Transverse colon (tissue), 4 donors: Measurements from ENCODE around the gene PER2. TPM values are rescaled to one million over a fixed set of nuclear protein-coding genes. Genes with fewer than 3 reads are reported as not detected.

ENCODE experiments used
- DNase-seq: peaks from one replicate; pipeline ENCODE4 v3.0.0-alpha.2; 2019
- H3K27ac ChIP-seq, 4 donors: fragments of 200-600 bp; sonication (generic); 2 replicates each; pipeline ENCODE4 v1.5.1; 2016 to 2018; ENCODE audit warnings: inconsistent platforms in 4 of 4
- H3K27me3 ChIP-seq: fragments of 200-600 bp; sonication (generic); 2 replicates; pipeline ENCODE4 v1.5.1; 2017; ENCODE audit warnings: inconsistent platforms
- H3K36me3 ChIP-seq, 4 donors: fragments of 200-600 bp; sonication (generic); 2 replicates each; pipeline ENCODE4 v1.5.1; 2017 to 2019; ENCODE audit warnings: inconsistent platforms in 4 of 4
- H3K4me1 ChIP-seq, 4 donors: fragments of 200-600 bp; sonication (generic); 2 replicates each; pipeline ENCODE4 v1.5.1; 2017 to 2020; ENCODE audit warnings: inconsistent platforms in 4 of 4
- H3K4me3 ChIP-seq, 4 donors: fragments of 200-600 bp; sonication (generic); 1 replicate in 1 of 4; 2 replicates in 3 of 4; pipeline versions ENCODE4 v1.5.1 to v1.6.1; 2017 to 2019; ENCODE audit warnings: inconsistent platforms in 4 of 4
- H3K9me3 ChIP-seq, 2 donors: fragments of 200-600 bp; sonication (generic); 2 replicates each; pipeline ENCODE4 v1.5.1; 2017 to 2019; ENCODE audit warnings: inconsistent platforms in 2 of 2
- CTCF ChIP-seq, 5 experiments: fragments of 200-600 bp in 3 of 5; fragments of 450-650 bp in 2 of 5; sonication (generic) in 3 of 5; IDR thresholded peaks; 1 replicate in 2 of 5; 2 replicates in 3 of 5; pipeline ENCODE4 v1.5.1; 2016 to 2017; ENCODE audit warnings: antibody characterized with exemption in 5 of 5, inconsistent platforms in 3 of 5, mild to moderate bottlenecking in 2 of 5, moderate library complexity in 1 of 5
- EP300 ChIP-seq: sonication (generic); formaldehyde crosslinking; IDR thresholded peaks from one replicate; pipeline ENCODE4 v1.6.1; 2017; ENCODE audit warnings: antibody characterized with exemption, low read depth
- POLR2A ChIP-seq: fragments of 450-650 bp; IDR thresholded peaks from one replicate; pipeline ENCODE4 v1.6.1; 2016; ENCODE audit warnings: antibody characterized with exemption, mild to moderate bottlenecking, moderate library complexity
- POLR2AphosphoS5 ChIP-seq, 3 donors: sonication (generic); formaldehyde crosslinking; IDR thresholded peaks; one replicate each; pipeline ENCODE4 v1.6.1; 2016; ENCODE audit warnings: antibody characterized with exemption in 3 of 3
- WGBS, 2 donors: methylation state at CpG; one replicate each; pipeline ENCODE4 v1.1.5; 2018; ENCODE audit warnings: low coverage in 1 of 2; 5-methylcytosine and 5-hydroxymethylcytosine counted together
- in situ Hi-C, 4 donors: fragments of 200-750 bp; cut with MboI; loops; one replicate each; pipeline versions ENCODE4 v1.15.0 to v1.15.1; 2017; ENCODE audit warnings: low sequenced_read_pairs in 3 of 4, low pct_ligation_motif_present in 1 of 4, low pct_unique_long_range_greater_than_20kb in 1 of 4
- intact Hi-C: fragments of 100-400 bp; cut with DNase I; formaldehyde crosslinking; loops from one replicate; pipeline ENCODE4 v1.15.1; 2023; ENCODE audit warnings: low total_unique reads
- total RNA-seq, 4 donors: library from RNA; depleted of rRNA; stranded (reverse); fragments of >200 nt; gene quantifications; one replicate each; pipeline ENCODE4 v1.1.0, GENCODE V29; 2016

Gene PER2
- total RNA-seq, 4 donors from 2014 or later, result 19.1 to 67.3 (median 32.3) TPM

- Histone ChIP-seq H3K27me3 (no peaks in the 10 kb centered on the region), H3K27ac (peak overlapping the region; percentile 64 to 74 (median 68)), H3K4me1 (peaks cover 12 to 24% (median 17%) of the 10 kb centered on the region in 4 donors), H3K36me3 (peaks cover 0 to 29% (median 14%) of the 10 kb centered on the region in 4 donors), H3K9me3 (no peaks in the 10 kb centered on the region), H3K4me3 (no peak overlapping the region)
- no peak for TF ChIP-seq POLR2AphosphoS5 (IDR thresholded peaks at IDR 0.05)
- no peak for TF ChIP-seq CTCF (IDR thresholded peaks at IDR 0.05)
- TF ChIP-seq POLR2A, result no peak
- TF ChIP-seq EP300, result no peak
- no peak for DNase-seq
- in situ Hi-C loops (loop anchor here in 3 of 4 donors (10.0 to 25.0 kb wide), 2 partner anchors 400 to 408 kb away; partner anchors contain the start of gene RAMP1 (in 3 of the 3)), intact Hi-C loops (loop anchor here (1.0 to 10.0 kb wide), 3 partner anchors 68 to 408 kb away; partner anchors contain the start of gene RAMP1)
- 67 to 91% methylated on average over 1 to 12 of the region's 12 CpGs for WGBS, 2 donors
Measured at GRCh38 chr2:238262496-238263122, 25.8 kb downstream of the PER2 start.

GRCh38 chr2:238261718-238262375, 26.6 kb downstream of the PER2 start:
- peaks cover 12 to 24% (median 17%) of the 10 kb centered on the region in 4 donors for H3K4me1 ChIP-seq
- intact Hi-C loops, result loop anchor here (1.0 to 10.0 kb wide), 3 partner anchors 67 to 407 kb away; partner anchors contain the start of gene RAMP1
- H3K36me3 ChIP-seq, result peaks cover 0 to 33% (median 10%) of the 10 kb centered on the region in 4 donors
- 95% methylated on average over 7 to 15 of the region's 16 CpGs for WGBS, 2 donors
- TF ChIP-seq POLR2AphosphoS5 (IDR thresholded peaks at IDR 0.05) (no peak), POLR2A (no peak), EP300 (no peak), CTCF (IDR thresholded peaks at IDR 0.05) (no peak)
- no peaks in the 10 kb centered on the region for H3K27me3 ChIP-seq
- no peak overlapping the region for H3K27ac ChIP-seq
- H3K4me3 ChIP-seq, result no peak overlapping the region
- in situ Hi-C loops, result loop anchor here in 3 of 4 donors (10.0 to 25.0 kb wide), 2 partner anchors 400 to 407 kb away; partner anchors contain the start of gene RAMP1 (in 3 of the 3)
- DNase-seq, result no peak
- H3K9me3 ChIP-seq, result no peaks in the 10 kb centered on the region

- H3K4me3 ChIP-seq, result no peak overlapping the region
- H3K4me1 ChIP-seq, result peaks cover 12 to 24% (median 17%) of the 10 kb centered on the region in 4 donors
- intact Hi-C loops (loop anchor here (10.0 kb wide), 2 partner anchors 66 to 406 kb away; partner anchors contain the start of gene RAMP1), in situ Hi-C loops (loop anchor here in 3 of 4 donors (10.0 to 25.0 kb wide), 2 partner anchors 399 to 406 kb away; partner anchors contain the start of gene RAMP1 (in 3 of the 3))
- H3K27me3 ChIP-seq, result no peaks in the 10 kb centered on the region
- no peak for TF ChIP-seq POLR2AphosphoS5 (IDR thresholded peaks at IDR 0.05)
- no peak for TF ChIP-seq POLR2A
- TF ChIP-seq CTCF (IDR thresholded peaks at IDR 0.05), result no peak
- no peak for TF ChIP-seq EP300
- DNase-seq, result no peak
- H3K9me3 ChIP-seq, result no peaks in the 10 kb centered on the region
- WGBS, 2 donors, result 75% methylated on average over 17 of the region's 18 CpGs; no CpG with 5 or more reads in 1 of the 2 donors
- peaks cover 0 to 40% (median 14%) of the 10 kb centered on the region in 4 donors for H3K36me3 ChIP-seq
- H3K27ac ChIP-seq, result no peak overlapping the region
Measured at GRCh38 chr2:238260883-238261282, 27.5 kb downstream of the PER2 start.
